HG02870 (cell line): ENCODE measurements around the gene IGF2BP2.
"Not testable (repeated sequence)": the region's sequence is repeated elsewhere in the genome, so short reads cannot be mapped to it uniquely, and the experiment has no call there.

Experiments
- ATAC-seq: cut with Tn5 transposase; IDR thresholded peaks from one replicate; pipeline ENCODE4 v1.9.1; 2021; ENCODE audit warnings: mild to moderate bottlenecking, moderate library complexity; ENCODE audit not compliant: unreplicated experiment

The IGF2BP2 gene

DNA sequence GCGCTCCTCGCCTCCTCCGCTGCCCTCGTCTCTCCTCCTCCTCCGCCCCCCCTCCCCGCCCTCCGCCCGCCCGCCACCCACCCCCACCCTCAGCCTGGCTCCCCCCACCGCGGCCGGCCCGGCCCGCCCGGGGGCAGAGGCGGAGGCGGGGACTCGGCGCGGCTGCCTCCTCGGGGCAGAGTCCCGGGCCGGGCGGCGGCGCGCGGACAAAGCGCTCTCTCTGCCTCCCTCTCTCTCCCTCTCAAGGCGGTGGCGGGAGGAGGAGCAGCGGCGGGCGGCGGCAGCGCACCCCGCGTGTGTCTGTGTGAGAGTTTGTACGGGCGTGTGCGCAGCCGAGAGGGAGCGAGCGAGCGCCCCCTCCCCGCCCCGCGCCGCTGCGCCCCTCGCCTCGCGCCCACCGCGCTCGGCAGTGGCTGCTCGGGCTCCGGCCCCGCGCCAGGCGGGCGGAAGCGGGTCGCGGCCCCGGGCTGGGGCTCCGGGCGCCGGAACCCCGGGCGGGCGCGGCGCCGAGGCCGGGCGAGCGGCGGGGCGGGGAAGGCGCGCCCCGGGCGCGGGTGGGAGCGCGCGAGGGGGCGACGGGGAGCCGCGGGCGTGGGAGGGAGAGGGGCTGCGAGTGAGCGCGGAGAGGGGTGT, at the start of gene IGF2BP2:
IGF2BP2 (minus strand) TSS at position 37 of the 633 bp plus-strand sequence. CDS start 82 bp downstream, outside the sequence.
- peak; percentile 44 for ATAC-seq

DNA sequence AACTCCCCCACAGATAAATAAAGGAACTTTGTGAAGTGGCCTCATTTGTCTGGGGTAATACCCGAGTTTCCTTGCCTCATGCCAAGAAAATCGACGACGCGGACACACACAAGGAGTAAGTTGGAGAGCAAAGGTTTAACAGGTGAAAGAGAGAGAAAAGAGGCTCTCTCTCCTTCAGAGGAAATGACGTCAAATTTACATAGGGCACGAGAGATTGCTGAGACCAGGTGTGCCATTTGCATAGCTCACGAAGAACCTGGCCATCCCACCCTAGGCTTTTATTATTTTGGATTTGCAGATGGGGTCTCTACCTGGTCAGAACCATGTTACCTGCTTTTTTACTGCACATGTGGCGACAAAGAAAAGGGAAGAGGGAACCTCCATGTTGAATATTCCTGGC, 49.3 kb upstream of the IGF2BP2 start:
- no peak for ATAC-seq

GRCh38 chr3:185867650-185868049, 42.8 kb upstream of the IGF2BP2 start:
- no peak for ATAC-seq

DNA sequence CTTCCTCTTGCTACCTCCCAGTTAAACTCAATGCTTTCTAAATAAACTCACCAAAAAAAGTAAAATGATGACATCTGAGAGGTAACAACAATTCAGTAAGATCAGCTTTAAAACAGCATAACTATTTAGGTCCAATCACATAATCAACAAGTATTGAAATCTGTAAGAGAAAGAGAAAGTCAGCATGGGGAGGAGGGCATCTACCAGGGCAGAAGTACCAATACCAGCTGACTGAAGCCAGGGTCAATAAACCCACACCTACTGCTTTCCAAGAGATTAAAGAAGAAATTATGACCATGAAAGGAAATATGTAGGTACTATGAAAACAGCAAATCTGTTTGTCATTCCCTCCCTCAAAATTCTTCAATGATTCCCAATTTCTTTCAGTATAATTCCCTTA, 42.2 kb upstream of the IGF2BP2 start:
- no peak for ATAC-seq

GRCh38 chr3:185866555-185866954, 41.7 kb upstream of the IGF2BP2 start:
- no peak for ATAC-seq

GRCh38 chr3:185865247-185865646, 40.4 kb upstream of the IGF2BP2 start:
- ATAC-seq: no peak

DNA sequence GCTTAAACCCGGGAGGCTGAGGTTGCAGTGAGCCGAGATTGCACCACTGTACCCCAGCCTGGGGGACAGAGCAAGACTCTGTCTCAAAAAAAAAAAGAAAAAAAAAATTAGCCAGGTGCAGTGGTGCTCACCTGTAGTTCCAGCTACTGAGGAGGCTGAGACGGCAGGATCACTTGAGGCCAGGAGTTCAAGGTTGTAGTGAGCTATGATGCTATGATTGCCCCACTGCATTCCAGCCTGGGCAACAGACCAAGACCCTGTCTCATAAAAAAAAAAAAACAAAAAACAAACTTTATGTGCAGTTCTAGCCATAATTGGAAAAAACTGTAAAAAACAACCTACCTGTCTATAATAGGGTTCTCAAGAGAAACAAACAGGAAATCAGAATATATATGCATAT, 39.9 kb upstream of the IGF2BP2 start:
- ATAC-seq: no peak

GRCh38 chr3:185862920-185863319, 38.1 kb upstream of the IGF2BP2 start:
- no peak for ATAC-seq

DNA sequence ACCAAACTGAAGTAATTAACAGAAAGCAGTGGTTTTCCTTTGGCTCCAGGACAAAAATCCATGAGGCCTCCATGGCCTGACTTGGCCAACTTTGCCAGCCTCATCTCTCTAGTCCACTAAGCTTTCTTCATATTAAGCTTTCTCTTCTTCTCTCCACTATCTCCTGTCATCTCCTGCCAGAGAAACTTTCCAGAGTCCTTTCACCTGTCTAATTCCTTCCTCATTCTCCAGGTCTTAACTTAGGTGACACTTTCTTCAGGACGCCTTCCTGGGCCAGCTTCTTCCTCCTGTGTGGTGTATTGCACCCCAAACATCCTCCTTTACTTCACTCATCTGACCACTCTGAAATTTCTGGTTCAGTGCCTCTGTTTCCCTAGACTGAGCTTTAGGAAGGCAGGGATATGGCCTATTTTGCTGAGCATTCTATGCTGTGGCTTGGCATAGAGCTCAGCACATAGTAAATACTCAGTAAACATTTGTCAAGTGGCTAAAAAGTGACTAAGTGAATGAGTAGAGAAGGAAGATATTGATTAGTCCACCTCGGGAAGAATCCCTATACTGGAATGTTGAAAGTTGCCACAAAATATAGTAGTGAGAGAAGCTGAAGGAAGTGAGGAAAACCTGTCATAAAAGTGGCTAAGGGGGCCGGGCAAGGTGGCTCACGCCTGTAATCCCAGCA, 34.6 kb upstream of the IGF2BP2 start:
- ATAC-seq: no peak

- no peak for ATAC-seq
These were observed 33.8 kb upstream of the IGF2BP2 start for GRCh38 chr3:185858502-185859225.

- ATAC-seq: no peak
These were observed 32.4 kb upstream of the IGF2BP2 start for GRCh38 chr3:185857208-185857607.

GRCh38 chr3:185856652-185857051, 31.8 kb upstream of the IGF2BP2 start:
- ATAC-seq: no peak

GRCh38 chr3:185853771-185854170, 28.9 kb upstream of the IGF2BP2 start:
- not testable (repeated sequence) for ATAC-seq

DNA sequence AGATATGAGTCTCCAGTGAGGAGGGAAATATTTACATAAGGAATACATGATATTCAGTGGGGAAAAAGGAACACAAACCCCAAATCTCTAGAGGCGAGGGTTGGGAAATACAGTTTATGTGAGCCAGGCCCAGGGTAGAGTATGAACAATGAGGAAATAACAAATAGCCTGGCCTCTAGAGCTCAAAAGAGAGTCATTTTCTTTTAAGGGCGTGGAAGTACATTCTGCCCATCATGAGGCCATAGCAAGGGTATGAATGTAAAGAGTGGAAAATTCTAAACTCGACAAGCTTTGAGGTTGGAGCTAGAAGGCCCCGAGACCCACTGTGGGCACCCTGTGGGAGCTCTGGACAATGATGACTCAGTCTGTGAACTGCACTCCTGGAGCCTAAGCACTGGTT, 27.8 kb upstream of the IGF2BP2 start:
- no peak for ATAC-seq

DNA sequence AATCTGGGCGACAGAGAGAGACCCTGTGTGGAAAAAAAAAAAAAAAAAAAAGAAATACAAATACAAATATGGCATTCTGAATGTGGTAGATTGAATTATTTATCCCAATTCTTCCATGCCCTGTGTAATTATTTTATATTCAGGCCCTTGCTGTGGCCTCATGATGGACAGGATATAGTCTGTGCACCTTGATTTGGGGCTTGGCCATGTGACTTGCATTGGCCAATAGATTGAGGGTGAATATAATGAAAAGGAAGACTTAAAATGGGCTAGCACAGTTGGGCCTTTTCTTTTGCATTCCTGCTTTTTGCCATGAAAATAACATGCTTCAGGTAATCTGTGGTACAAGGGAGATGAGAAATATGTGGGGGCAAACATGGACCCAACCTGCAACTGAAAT, 27.1 kb upstream of the IGF2BP2 start:
- no peak for ATAC-seq

DNA sequence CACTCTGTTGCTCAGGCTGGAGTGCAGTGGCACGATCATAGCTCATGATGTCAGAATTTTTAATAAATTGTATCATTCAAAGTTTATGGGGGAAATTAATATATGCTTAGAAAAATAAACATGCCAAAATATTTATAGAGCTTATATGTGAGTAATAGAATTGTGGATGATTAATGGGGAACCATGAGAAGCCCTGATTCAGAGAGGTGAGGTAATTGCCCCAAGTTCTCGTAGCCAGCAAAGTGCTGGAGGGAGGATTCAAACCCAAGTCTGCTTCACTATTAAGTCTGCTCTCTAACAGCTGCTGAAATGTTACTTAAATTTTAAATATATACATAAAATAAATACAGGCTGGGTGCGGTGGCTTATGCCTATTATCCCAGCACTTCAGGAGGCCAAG, 26.2 kb upstream of the IGF2BP2 start:
- ATAC-seq: no peak

GRCh38 chr3:185847506-185847905, 22.7 kb upstream of the IGF2BP2 start:
- no peak for ATAC-seq

DNA sequence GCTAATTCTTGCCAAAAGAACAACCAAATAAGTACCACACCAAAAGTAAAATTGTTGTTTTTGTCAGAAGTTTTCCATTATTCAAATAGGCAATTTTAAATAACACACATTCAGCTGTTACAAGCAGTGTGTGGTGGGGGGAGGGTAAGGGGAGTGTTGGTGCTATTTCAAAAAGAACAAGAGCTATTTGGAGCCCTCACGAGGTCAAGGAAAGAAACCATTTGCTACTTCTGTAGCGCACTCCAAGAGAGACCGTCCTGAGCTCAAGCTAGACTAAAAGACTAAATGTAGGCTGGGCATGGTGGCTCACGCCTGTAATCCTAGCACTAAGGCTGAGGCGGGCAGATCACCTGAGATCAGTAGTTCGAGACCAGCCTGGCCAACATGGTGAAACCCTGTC, 21.2 kb upstream of the IGF2BP2 start:
- no peak for ATAC-seq

DNA sequence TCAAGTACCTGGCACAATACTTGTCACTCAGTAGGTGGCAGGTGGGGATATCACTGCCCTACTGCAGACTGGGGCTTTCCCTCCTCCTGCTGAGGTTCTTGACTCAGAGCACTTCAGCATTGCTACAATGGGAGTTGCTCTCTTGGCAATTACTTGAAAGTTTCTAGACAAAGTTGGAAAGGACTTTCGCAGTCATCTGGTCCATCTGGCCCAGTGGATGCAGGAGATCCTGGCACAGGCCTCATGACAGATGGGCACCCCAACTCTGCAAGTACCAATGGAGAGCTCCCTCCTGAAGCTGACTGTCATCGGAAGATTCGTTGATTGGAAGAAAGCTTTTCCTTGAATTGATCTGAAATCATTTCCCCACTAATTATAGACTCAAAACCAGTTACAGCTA, 19.2 kb upstream of the IGF2BP2 start:
- no peak for ATAC-seq

DNA sequence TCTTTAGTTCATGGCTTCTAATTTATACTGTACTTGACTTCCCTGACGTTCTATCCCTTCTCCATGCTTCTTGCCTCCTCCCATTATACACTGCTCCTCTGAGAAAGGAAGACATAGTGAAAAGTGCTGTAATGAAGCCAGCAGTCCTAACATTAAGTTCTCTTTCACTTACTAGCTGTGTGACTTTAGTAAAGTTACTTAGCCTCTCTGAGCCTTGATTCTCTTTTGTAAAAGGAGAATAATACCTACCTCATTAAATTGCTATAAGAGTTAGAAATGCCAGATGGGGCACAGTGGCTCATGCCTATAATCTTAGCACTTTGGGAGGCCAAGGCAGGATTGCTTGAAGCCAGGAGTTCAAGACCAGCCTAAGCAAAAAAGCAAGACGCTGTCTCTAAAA, 18.8 kb upstream of the IGF2BP2 start:
- no peak for ATAC-seq

- ATAC-seq: no peak
These were observed 18.3 kb upstream of the IGF2BP2 start for GRCh38 chr3:185843126-185843525.

GRCh38 chr3:185842241-185842640, 17.4 kb upstream of the IGF2BP2 start:
- ATAC-seq: no peak
